Limb (tissue), 2 donors: Measurements from ENCODE around the gene TAGLN2.
"Not testable (repeated sequence)": the region's sequence is repeated elsewhere in the genome, so short reads cannot be mapped to it uniquely, and the experiment has no call there.

Experiments
- DNase-seq, 2 donors: peaks; one replicate each; pipeline ENCODE4 v3.0.0-alpha.2; 2016; ENCODE audit errors: extremely low spot score in 2 of 2

Gene TAGLN2

GRCh38 chr1:159921700-159922504, 3.4 kb downstream of the TAGLN2 start:
- DNase-seq = no peak

- DNase-seq = no peak
Observed at GRCh38 chr1:159921251-159921650, 4.1 kb downstream of the TAGLN2 start.

DNA sequence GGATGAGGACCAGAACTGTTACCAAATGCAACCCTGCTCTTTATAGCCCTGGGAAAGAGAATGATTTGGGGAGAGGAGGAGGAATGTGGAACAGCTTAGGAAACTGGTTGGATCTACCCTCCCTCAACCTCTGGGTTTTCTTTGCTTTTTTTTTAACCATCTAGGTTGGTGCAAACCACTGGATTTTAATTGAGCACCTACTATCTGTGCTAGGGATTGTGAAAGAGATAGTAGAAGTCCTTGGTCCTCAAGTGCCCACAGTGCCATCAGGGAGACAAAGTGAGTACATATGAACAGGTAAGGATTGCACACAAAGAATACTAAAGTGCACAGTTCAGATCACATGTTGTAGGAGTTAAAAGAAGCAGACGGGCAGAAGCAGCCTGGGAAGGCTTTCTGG, 4.7 kb downstream of the TAGLN2 start:
- no peak for DNase-seq

- DNase-seq = no peak
Observed at GRCh38 chr1:159920202-159920601, 5.1 kb downstream of the TAGLN2 start.

DNA sequence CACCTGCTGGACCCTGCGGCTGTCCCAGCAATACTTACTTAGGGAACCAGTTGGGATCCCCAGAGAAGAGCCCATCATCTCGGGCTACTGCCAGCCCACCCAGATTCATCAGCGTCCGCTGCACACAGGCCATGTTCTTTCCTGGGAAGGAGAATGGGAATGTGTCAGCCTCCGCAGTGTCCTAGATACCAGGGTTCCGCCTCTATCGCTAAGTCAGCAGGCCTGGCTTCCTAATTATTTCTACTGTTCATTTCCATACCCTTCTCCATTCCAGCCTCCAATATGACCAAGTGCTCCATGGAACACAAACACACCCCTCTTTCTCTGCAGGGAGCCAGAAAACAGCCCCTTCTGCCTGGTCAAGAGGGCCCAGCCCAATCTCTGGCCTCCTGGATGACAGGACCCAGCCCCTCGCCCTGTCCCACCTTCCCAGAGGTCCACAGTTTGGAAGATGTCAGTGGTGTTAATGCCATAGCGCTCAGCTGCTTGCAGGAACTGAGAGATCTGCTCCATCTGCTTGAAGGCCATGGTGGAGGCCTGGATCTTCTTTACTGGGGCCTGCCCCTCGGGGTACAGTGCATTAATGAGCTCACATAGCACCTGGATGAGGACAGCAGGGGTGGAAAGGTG, 6.0 kb downstream of the TAGLN2 start:
- DNase-seq = no peak

DNA sequence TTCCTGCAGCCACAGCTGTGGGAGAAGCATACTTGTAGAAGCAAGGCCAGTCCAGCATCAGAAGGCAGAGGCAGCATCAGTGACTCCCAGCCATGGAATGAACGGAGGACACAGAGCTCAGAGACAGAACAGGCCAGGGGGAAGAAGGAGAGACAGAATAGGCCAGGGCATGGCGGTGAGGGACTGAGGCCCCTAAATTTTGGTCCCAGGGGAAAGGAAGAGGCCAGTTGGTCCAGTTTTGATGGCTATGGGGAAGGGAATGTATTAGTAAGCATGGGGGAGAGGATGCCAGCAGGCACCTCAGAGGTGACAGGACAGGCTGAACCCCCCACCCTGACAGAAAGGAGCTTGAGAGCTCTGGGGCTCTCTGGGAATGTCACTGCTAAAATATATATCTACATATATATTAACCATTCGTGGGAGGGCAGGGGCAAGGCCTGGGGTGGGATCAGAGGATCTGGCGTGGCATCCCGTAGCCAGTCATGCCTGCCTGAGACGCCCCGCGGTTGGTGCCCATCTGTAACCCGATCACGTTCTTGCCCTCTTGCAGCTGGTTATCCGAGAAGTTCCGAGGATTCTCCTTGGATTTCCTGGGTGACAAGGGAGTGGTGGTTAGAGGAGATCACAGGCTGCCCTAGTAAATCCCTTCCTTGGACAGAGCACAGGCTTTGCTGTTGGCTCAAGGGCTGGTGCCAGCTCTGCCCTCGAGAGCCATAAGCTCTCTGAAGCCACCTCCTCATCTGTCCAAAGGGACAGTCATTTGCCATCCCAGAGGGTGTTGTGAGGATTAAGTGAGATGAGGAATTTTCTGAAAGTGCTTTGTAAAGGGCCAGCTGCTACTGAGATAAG, 6.7 kb downstream of the TAGLN2 start:
- no peak for DNase-seq

DNA sequence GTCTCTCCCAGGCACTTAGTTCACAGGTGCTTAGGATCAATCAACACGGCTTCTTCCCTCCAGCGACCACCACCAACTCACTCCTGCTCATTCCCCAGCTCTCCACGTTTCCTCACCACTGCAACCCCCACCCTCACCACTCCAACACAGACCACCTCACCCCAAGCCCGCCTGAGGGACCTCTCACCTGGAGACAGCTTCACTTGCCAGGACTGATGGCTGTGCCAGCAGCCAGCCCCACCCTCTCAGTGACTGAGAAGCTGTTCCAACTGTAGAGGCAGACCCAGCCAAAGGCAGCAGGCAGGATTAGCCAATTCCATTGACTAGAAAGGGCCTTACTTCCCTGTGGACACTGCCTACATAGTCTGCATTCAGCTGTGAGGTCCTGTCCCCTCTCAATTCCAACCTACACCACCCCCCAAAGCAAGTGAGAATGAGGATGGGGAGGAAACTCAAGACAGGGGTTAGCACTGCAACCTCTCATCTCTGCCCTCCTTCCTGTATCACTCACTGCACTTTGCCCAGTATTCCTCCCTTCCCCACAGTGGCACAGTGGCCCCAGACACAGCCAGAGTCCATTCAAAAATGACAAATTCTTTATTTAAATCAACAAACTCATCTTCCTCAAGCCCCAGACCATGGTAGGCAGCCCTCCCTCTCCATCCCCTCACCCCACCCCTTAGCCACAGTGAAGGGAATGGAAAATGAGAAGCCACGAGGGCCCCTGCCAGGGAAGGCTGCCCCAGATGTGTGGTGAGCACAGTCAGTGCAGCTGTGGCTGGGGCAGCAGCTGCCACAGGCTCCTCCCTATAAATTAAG, 7.6 kb downstream of the TAGLN2 start:
- DNase-seq = no peak

DNA sequence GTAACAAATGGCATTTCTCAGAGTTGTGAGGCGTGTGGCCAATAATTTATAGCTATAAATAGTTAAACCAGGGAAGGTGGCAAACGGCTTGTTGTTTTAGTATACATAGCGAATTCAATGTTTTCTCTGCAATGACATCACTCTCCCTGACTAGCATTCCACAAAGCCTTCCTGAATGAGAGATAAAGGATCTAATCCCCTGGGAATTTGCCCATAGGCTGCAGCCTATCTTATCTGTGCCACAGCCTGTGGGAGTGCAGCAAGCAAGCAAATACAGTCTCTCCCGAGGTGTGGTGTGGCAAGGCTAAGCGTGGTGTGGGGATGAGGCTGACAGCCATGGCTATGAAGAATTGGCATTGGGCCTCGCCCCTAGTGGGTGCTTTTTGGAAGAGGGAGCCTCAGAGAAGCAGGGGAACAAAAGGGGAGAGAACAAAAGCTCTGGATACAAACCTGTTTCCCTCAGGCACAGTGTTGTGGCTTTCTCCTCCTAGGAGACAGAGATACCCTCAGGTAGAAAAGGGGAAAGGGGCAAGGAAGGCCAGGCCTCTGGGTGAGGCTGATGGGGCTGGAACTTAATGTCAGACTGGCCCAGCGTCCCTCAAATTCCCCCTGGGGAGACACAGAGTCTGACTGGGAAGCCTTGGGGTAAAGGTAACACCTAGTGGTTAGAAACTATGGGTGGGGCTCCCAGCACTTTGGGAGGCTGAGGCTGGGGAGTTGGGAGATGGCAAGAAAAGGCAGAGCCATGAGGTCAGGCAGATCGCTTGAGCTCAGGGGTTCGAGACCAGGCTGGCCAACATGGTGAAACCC, 8.9 kb downstream of the TAGLN2 start:
- peak in 1 of 2 donors; percentile 54 for DNase-seq

- DNase-seq = no peak
Observed at GRCh38 chr1:159915571-159916241, 9.6 kb downstream of the TAGLN2 start.

GRCh38 chr1:159914252-159915018, 10.9 kb downstream of the TAGLN2 start:
- DNase-seq = no peak

DNA sequence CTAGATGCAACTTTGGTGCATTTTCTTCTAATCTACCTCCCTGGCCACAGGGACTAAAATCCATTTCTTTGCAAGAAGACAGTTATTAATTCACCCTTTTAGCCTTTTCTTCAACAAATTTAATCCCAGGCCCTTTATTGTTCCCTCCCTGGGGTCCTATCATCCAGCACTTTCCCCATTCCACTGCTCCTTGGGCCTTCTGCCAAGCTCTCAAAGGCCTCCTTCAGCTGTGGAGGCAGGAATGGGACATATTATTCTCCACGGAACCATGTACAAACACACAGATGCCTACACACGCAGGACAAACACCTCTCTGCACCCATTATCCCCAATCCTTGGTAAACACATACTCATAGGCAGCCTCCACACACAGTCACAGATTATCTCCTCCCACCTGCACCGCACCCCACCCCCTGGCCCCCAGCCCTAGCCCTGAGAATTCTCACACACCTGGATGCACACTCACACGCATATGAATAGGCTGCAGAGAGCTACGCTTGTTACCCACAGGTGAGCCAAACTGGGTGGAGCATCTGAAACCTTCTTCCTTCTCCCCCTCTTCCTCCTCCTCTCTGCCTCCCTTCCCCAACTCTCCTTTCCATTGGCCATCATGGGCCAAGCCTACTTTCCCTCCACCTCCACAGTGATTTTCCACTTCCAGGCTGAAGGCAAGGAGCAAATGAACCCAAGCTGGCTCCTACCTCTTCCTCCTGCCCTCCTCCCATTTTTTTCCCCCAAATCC, 11.7 kb downstream of the TAGLN2 start:
- DNase-seq = no peak

DNA sequence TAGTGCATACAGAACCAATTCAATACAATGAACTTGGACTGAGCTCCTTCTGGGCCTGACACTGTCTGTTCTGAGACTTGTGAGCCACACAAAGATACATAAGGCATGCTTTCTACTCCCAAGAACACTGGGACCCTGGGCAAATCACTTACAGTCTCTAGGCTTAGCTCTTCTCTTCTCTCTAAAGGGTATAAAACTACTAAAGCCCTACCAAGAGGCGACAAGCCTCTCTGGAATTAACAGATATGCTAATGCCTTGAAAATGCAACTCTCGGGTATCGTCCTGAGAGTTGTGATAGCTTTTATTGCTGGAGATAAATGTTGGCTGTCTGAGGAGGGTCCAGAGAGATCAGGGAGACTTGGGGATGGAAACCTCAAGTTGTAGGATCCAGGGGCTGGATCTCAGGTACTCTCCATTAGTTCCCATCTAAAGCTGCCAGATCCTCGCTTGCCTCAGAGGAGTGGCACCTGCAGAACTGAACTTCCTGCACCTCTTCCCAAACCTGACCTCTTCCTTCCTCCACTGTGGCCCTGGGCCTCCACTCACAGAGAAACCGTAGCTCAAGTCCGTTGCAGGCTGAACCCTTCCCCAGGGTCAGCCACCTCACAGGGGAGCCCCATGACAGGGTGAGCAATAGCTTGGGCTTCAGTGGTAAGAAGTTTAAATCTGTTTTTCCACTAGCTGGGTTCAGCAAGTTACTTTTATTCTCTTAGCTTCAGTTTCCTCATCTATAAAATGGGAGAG, 13.8 kb downstream of the TAGLN2 start:
- no peak for DNase-seq

- DNase-seq = no peak
Observed at GRCh38 chr1:159908031-159908940, 17.0 kb downstream of the TAGLN2 start.

DNA sequence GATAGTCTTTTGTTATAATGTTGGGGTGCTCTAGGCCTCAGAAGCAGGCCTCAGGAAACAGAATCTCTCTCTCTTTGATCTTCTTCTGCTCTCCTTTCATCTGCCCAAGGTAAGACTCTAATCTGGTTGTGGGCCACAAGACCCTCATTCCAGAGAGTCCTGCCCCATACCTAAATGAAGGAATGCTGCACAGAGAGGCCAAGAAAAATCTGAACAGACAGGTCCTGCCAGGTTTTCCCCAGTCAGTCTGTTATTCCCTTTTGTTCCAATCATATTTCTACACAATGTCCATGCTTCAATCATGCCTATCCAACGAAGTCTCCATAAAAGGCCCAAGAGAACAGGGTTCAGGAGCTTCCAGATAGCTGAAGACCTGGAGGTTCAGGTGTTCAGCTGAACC, 18.3 kb downstream of the TAGLN2 start:
- DNase-seq = no peak

DNA sequence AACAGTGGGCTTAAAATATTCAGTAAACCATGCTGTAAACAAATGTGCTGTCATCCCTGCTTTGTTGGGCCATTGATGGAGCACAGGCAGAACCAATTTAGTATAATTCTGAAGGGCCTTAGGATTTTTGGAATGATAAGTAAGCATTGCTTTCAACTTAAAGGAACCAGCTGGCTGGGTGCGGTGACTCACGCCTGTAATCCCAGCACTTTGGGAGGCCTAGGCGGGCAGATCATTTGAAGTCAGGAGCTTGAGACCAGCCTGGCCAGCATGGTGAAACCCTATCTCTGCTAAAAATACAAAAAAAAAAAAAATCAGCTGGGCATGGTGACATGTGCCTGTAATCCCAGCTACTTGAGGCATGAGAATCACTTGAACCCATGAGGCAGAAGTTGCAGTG, 21.3 kb downstream of the TAGLN2 start:
- not testable (repeated sequence) for DNase-seq

DNA sequence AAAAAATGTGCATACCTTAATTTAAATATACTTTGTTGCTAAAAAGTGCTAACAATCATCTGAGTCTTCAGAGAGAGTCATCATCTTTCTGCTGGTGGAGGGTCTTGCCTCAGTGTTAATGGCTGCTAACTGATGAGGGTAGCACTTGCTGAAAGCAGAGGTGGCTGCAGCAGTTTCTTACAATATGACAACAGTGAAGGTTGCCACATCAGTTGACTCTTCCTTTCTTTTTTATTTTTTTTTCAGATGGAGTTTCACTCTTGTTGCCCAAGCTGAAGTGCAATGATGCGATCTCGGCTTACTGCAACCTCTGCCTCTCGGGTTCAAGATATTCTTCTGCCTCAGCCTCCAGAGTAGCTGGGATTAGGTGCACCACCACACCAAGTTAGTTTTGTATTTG, 22.8 kb downstream of the TAGLN2 start:
- no peak for DNase-seq
